Urinary bladder (tissue), 4 donors: Measurements from ENCODE around the gene SPSB4. TPM values are rescaled to one million over a fixed set of nuclear protein-coding genes. Genes with fewer than 3 reads are reported as not detected.
A peak's percentile ranks its signal among the peaks of the same experiment; 100 is the strongest.
"Not testable (repeated sequence)": the region's sequence is repeated elsewhere in the genome, so short reads cannot be mapped to it uniquely, and the experiment has no call there.

Source experiments
- DNase-seq: peaks from one replicate; pipeline ENCODE4 v3.0.0-alpha.2; 2015; ENCODE audit errors: extremely low spot score
- H3K27ac ChIP-seq: one replicate; pipeline ENCODE4 v1.5.1; 2013; ENCODE audit warnings: low read depth, mild to moderate bottlenecking, moderate library complexity
- H3K36me3 ChIP-seq: one replicate; pipeline ENCODE4 v1.6.1; 2013; ENCODE audit warnings: mild to moderate bottlenecking, moderate library complexity; ENCODE audit not compliant: insufficient read depth
- H3K4me1 ChIP-seq: one replicate; pipeline ENCODE4 v1.6.1; 2013; ENCODE audit warnings: mild to moderate bottlenecking, moderate library complexity; ENCODE audit not compliant: insufficient read depth
- H3K4me3 ChIP-seq: one replicate; pipeline ENCODE4 v1.5.1; 2013; ENCODE audit warnings: low read depth, low read length
- WGBS: extraction: QIAGEN DNeasy Blood & Tissue Kit; methylation state at CpG from one replicate; pipeline ENCODE4 v1.1.7; 2013; 5-methylcytosine and 5-hydroxymethylcytosine counted together
- polyA plus RNA-seq: library from polyadenylated mRNA; stranded (reverse); fragments of 200-250 nt; gene quantifications from one replicate; pipeline ENCODE4 v1.2.3, GENCODE V29; 2013
- total RNA-seq: library from RNA; depleted of rRNA; stranded (reverse); fragments of >200 nt; gene quantifications from one replicate; pipeline ENCODE4 v1.2.3, GENCODE V29; 2014
- donor health status: healthy with polysubstance abuse.
- donor health status: healthy.

SPSB4 gene
- total RNA-seq (5.6 TPM), polyA plus RNA-seq (0.29 TPM)

GRCh38 chr3:141050576-141051442, at the start of gene SPSB4:
Gene SPSB4, plus strand, starts transcription at chr3:141051347. Its CDS starts 14,758 bp downstream, at chr3:141066105.
- Histone ChIP-seq H3K36me3 (no peaks in the 10 kb centered on the region), H3K4me1 (no peaks in the 10 kb centered on the region), H3K27ac (no peak within 1 kb of the TSS), H3K4me3 (peak within 1 kb of the TSS; percentile 41)
- DNase-seq: peak; percentile 41
- 6% methylated on average over 68 of the region's 68 CpGs for WGBS

- Histone ChIP-seq H3K27ac (no peak overlapping the region), H3K4me3 (no peak overlapping the region), H3K4me1 (no peaks in the 10 kb centered on the region), H3K36me3 (no peaks in the 10 kb centered on the region)
- no peak for DNase-seq
- 97% methylated on average over 1 of the region's 1 CpG for WGBS
Measured at GRCh38 chr3:141006344-141006743, 44.8 kb upstream of the SPSB4 start.

- DNase-seq: no peak
- Histone ChIP-seq H3K27ac (no peak overlapping the region), H3K36me3 (no peaks in the 10 kb centered on the region), H3K4me1 (no peaks in the 10 kb centered on the region), H3K4me3 (no peak overlapping the region)
- 64% methylated on average over 3 of the region's 3 CpGs for WGBS
Measured at GRCh38 chr3:141009496-141009895, 41.7 kb upstream of the SPSB4 start.

GRCh38 chr3:141011232-141011996, 39.7 kb upstream of the SPSB4 start:
- 17% methylated on average over 13 of the region's 13 CpGs for WGBS
- H3K4me1 ChIP-seq: no peaks in the 10 kb centered on the region
- DNase-seq: no peak
- no peaks in the 10 kb centered on the region for H3K36me3 ChIP-seq
- H3K4me3 ChIP-seq: no peak overlapping the region
- H3K27ac ChIP-seq: no peak overlapping the region

- Histone ChIP-seq H3K4me1 (no peaks in the 10 kb centered on the region), H3K27ac (no peak overlapping the region), H3K4me3 (no peak overlapping the region), H3K36me3 (no peaks in the 10 kb centered on the region)
- no peak for DNase-seq
- whole genome bisulfite sequencing: 60% methylated on average over 4 of the region's 4 CpGs
Measured at GRCh38 chr3:141011997-141012262, 39.2 kb upstream of the SPSB4 start.

- Histone ChIP-seq H3K4me3 (no peak overlapping the region), H3K4me1 (no peaks in the 10 kb centered on the region), H3K27ac (no peak overlapping the region), H3K36me3 (no peaks in the 10 kb centered on the region)
- no peak for DNase-seq
- 93% methylated on average over 2 of the region's 2 CpGs for WGBS
Measured at GRCh38 chr3:141012571-141012970, 38.6 kb upstream of the SPSB4 start.

- Histone ChIP-seq H3K4me1 (no peaks in the 10 kb centered on the region), H3K4me3 (no peak overlapping the region), H3K36me3 (no peaks in the 10 kb centered on the region), H3K27ac (no peak overlapping the region)
- DNase-seq: no peak
- 86% methylated on average over 3 of the region's 3 CpGs for WGBS
Measured at GRCh38 chr3:141015481-141015880, 35.7 kb upstream of the SPSB4 start.

- not testable (repeated sequence) for H3K36me3 ChIP-seq, H3K4me3 ChIP-seq, H3K27ac ChIP-seq, H3K4me1 ChIP-seq, DNase-seq
- 79% methylated on average over 23 of the region's 23 CpGs for WGBS
Measured at GRCh38 chr3:141017366-141018322, 33.5 kb upstream of the SPSB4 start.

GRCh38 chr3:141019244-141019643, 31.9 kb upstream of the SPSB4 start:
- no peaks in the 10 kb centered on the region for H3K4me1 ChIP-seq
- no peaks in the 10 kb centered on the region for H3K36me3 ChIP-seq
- no peak overlapping the region for H3K27ac ChIP-seq
- 95% methylated on average over 19 of the region's 19 CpGs for WGBS
- no peak for DNase-seq
- H3K4me3 ChIP-seq: no peak overlapping the region

GRCh38 chr3:141020143-141020830, 30.9 kb upstream of the SPSB4 start:
- H3K36me3 ChIP-seq: no peaks in the 10 kb centered on the region
- H3K4me1 ChIP-seq: no peaks in the 10 kb centered on the region
- 86% methylated on average over 5 of the region's 5 CpGs for WGBS
- H3K27ac ChIP-seq: no peak overlapping the region
- H3K4me3 ChIP-seq: no peak overlapping the region
- no peak for DNase-seq

- DNase-seq: no peak
- no peaks in the 10 kb centered on the region for H3K36me3 ChIP-seq
- 95% methylated on average over 4 of the region's 4 CpGs for WGBS
- H3K4me3 ChIP-seq: no peak overlapping the region
- H3K4me1 ChIP-seq: no peaks in the 10 kb centered on the region
- no peak overlapping the region for H3K27ac ChIP-seq
Measured at GRCh38 chr3:141021261-141021660, 29.9 kb upstream of the SPSB4 start.

- no peak for DNase-seq
- 97% methylated on average over 22 of the region's 22 CpGs for WGBS
- no peaks in the 10 kb centered on the region for H3K4me1 ChIP-seq
- no peak overlapping the region for H3K27ac ChIP-seq
- H3K4me3 ChIP-seq: no peak overlapping the region
- no peaks in the 10 kb centered on the region for H3K36me3 ChIP-seq
Measured at GRCh38 chr3:141030296-141030695, 20.9 kb upstream of the SPSB4 start.

GRCh38 chr3:141039589-141039988, 11.6 kb upstream of the SPSB4 start:
- DNase-seq: no peak
- H3K4me3 ChIP-seq: no peak overlapping the region
- WGBS: 70% methylated on average over 5 of the region's 5 CpGs
- H3K36me3 ChIP-seq: no peaks in the 10 kb centered on the region
- no peak overlapping the region for H3K27ac ChIP-seq
- H3K4me1 ChIP-seq: no peaks in the 10 kb centered on the region
